Right lobe of liver (tissue), 6 donors: Measurements from ENCODE around the gene BARHL1. TPM values are rescaled to one million over a fixed set of nuclear protein-coding genes. Genes with fewer than 3 reads are reported as not detected.

Source experiments
- ATAC-seq, 4 donors: fragments of 200-7000 bp; cut with Tn5 transposase; one replicate each; pipeline ENCODE4 v1.9.1; 2020; ENCODE audit warnings: mild to moderate bottlenecking in 4 of 4, moderate library complexity in 4 of 4
- DNase-seq, 3 donors: peaks; one replicate each; pipeline ENCODE4 v3.0.0-alpha.2; 2020
- H3K27ac ChIP-seq, 3 donors: fragments of 200-600 bp; one replicate each; pipeline ENCODE4 v1.8.0; 2022
- H3K27me3 ChIP-seq, 2 donors: fragments of 200-600 bp; one replicate each; pipeline ENCODE4 v1.8.0; 2022
- H3K36me3 ChIP-seq, 4 donors: fragments of 200-600 bp; sonication (generic) in 1 of 4; one replicate each; pipeline versions ENCODE4 v1.5.1 to v1.8.0; 2017 to 2022; ENCODE audit warnings: control low read depth in 1 of 4
- H3K4me1 ChIP-seq, 4 donors: fragments of 200-600 bp; sonication (generic) in 1 of 4; one replicate each; pipeline versions ENCODE4 v1.5.1 to v1.8.0; 2017 to 2022; ENCODE audit warnings: control low read depth in 1 of 4
- H3K4me3 ChIP-seq, 3 donors: fragments of 200-600 bp; one replicate each; pipeline ENCODE4 v1.8.0; 2022
- H3K9me3 ChIP-seq, 4 donors: fragments of 200-600 bp; sonication (generic) in 1 of 4; one replicate each; pipeline versions ENCODE4 v1.5.1 to v1.8.0; 2017 to 2022; ENCODE audit warnings: control low read depth in 1 of 4
- CTCF ChIP-seq, 4 donors: fragments of 200-600 bp in 3 of 4; fragments of 450-650 bp in 1 of 4; IDR thresholded peaks; one replicate each; pipeline versions ENCODE4 v1.5.1 to v1.8.0; 2016 to 2022; ENCODE audit warnings: antibody characterized with exemption in 4 of 4, mild to moderate bottlenecking in 2 of 4
- POLR2A ChIP-seq: fragments of 450-650 bp; IDR thresholded peaks from one replicate; pipeline ENCODE4 v1.6.1; 2017; ENCODE audit warnings: antibody characterized with exemption, mild to moderate bottlenecking
- WGBS: methylation state at CpG from one replicate; pipeline ENCODE4 v1.1.6; 2018; ENCODE audit warnings: low coverage, low lambda C conversion rate; ENCODE audit not compliant: insufficient coverage; ENCODE audit errors: missing lambda C conversion rate; 5-methylcytosine and 5-hydroxymethylcytosine counted together
- intact Hi-C, 2 donors: fragments of 100-400 bp; cut with DNase I; formaldehyde crosslinking; loops; one replicate each; pipeline versions ENCODE4 v1.11.2 to v1.14.1; 2022
- total RNA-seq, 6 experiments: library from RNA; depleted of rRNA in 2 of 6; stranded (reverse); fragments of >200 nt in 2 of 6; fragmentation: NEBNext Ultra II Directional in 3 of 6; extraction: Animal tissue kit (Norgen Biotek cat#: 25700) in 3 of 6; gene quantifications; one replicate each; pipeline versions ENCODE4 v1.1.0 to v1.2.4, GENCODE V29; 2016 to 2023
- donor health status: DM: no; HTN: yes; CAD: no.
- donor health status: DM: no; HTN: no; CAD: no.
- donor health status: DM: no; HTN: no; CAD: no.
- donor health status: DM: no; HTN: yes; CAD: no.
- donor health status: DM: no; HTN: yes; CAD: no.

BARHL1 gene
- total RNA-seq, 6 experiments from 2014 or later: not detected

DNA sequence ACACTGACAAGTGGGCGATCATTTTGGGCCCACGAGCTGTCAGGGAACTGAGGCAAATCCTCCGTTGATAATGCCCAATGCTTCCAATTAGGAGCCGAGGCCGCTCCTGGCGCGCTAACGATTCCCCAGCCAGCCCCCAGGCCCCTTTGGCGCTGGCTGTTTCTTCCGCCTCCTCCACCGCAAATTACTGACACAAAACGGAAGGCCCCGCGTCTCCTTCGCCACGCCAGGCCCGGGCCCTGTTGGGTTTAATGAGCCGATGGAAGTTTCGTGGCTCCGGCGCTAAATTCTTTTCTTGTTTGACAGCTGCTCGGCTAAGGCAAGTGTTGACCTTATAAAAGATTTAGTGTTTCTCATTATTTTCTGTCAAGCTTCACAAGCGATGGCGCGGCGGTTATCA is 25.7 kb upstream of the BARHL1 start:
- intact Hi-C loops: no loop called here
- Histone ChIP-seq H3K27me3 (no peaks in the 10 kb centered on the region), H3K4me1 (no peaks in the 10 kb centered on the region), H3K36me3 (no peaks in the 10 kb centered on the region), H3K9me3 (no peaks in the 10 kb centered on the region), H3K27ac (no peak overlapping the region), H3K4me3 (no peak overlapping the region)
- DNase-seq: no peak
- no peak for ATAC-seq
- 87% methylated on average over 13 of the region's 26 CpGs for WGBS
- TF ChIP-seq POLR2A (no peak), CTCF (IDR thresholded peaks at IDR 0.05) (no peak)

GRCh38 chr9:132557159-132557558 is 25.2 kb upstream of the BARHL1 start:
- no peak for ATAC-seq
- H3K27me3 ChIP-seq: no peaks in the 10 kb centered on the region
- H3K4me3 ChIP-seq: no peak overlapping the region
- no peak overlapping the region for H3K27ac ChIP-seq
- no peaks in the 10 kb centered on the region for H3K9me3 ChIP-seq
- intact Hi-C loops: no loop called here
- WGBS: 67% methylated on average over 3 of the region's 15 CpGs
- H3K4me1 ChIP-seq: no peaks in the 10 kb centered on the region
- H3K36me3 ChIP-seq: no peaks in the 10 kb centered on the region
- TF ChIP-seq CTCF (IDR thresholded peaks at IDR 0.05) (no peak), POLR2A (no peak)
- no peak for DNase-seq

GRCh38 chr9:132559711-132560110 is 22.7 kb upstream of the BARHL1 start:
- no peaks in the 10 kb centered on the region for H3K27me3 ChIP-seq
- DNase-seq: no peak
- ATAC-seq: no peak
- H3K36me3 ChIP-seq: no peaks in the 10 kb centered on the region
- no peak overlapping the region for H3K27ac ChIP-seq
- no peak for TF ChIP-seq POLR2A
- TF ChIP-seq CTCF (IDR thresholded peaks at IDR 0.05): no peak
- intact Hi-C loops: no loop called here
- H3K9me3 ChIP-seq: no peaks in the 10 kb centered on the region
- H3K4me1 ChIP-seq: no peaks in the 10 kb centered on the region
- 94% methylated on average over 2 of the region's 2 CpGs for WGBS
- no peak overlapping the region for H3K4me3 ChIP-seq

DNA sequence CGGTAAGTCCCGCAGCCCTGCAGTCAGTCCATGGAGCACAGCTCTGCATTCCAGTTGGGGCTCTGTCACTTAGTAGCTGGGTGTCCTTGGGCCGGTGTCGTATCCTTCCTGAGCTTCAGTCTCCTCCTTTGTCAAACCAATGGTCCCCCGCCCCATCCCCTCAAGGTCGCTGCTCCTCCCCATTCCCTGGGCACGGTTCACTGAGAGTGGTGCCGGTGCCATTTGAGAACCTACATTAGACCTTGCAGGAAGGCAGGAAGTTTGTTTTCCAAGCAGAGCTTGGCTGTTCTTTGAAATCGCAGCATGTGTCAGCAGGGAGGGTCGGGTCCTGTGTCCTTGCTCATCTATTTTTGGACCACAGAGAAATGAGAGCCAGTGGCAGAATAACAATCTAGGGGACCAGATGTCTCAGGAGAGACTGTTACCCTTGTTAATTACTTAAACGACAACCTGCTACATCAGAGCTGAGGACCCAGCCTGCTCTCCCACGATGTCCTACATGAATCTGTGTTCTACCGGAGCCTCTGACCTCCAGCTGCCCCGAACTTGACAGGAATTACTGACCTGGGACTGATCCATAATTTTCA is 21.7 kb upstream of the BARHL1 start:
- no peaks in the 10 kb centered on the region for H3K9me3 ChIP-seq
- intact Hi-C loops: no loop called here
- TF ChIP-seq CTCF (IDR thresholded peaks at IDR 0.05) (no peak), POLR2A (no peak)
- H3K27me3 ChIP-seq: no peaks in the 10 kb centered on the region
- no peaks in the 10 kb centered on the region for H3K4me1 ChIP-seq
- H3K4me3 ChIP-seq: no peak overlapping the region
- WGBS: 38% methylated on average over 8 of the region's 14 CpGs
- DNase-seq (no peak), ATAC-seq (peak in 2 of 4 donors; percentile 30 to 45)
- no peaks in the 10 kb centered on the region for H3K36me3 ChIP-seq
- H3K27ac ChIP-seq: no peak overlapping the region

DNA sequence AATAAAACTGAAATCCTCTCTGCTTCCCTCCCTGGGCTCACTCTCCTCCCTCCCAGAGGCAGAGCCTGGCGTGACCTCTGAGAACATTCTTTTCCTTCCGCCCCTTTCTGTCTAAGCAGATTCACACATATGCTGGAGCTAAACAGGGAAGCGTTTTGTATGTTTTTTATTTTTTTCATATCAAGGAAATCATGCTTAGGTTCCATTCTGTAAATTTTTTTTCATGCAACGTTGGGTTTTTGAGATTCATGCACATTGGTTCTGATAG is 20.2 kb upstream of the BARHL1 start:
- Histone ChIP-seq H3K9me3 (no peaks in the 10 kb centered on the region), H3K4me1 (no peaks in the 10 kb centered on the region), H3K36me3 (no peaks in the 10 kb centered on the region), H3K4me3 (no peak overlapping the region), H3K27me3 (no peaks in the 10 kb centered on the region), H3K27ac (no peak overlapping the region)
- TF ChIP-seq POLR2A (no peak), CTCF (IDR thresholded peaks at IDR 0.05) (no peak)
- ATAC-seq: peak; percentile 38 to 67 (median 50)
- no peak for DNase-seq
- intact Hi-C loops: no loop called here
- WGBS: 44% methylated on average over 4 of the region's 4 CpGs
